HEK293 (cell line): ENCODE results near the gene RPL13A.
"Not testable (repeated sequence)": the region's sequence is repeated elsewhere in the genome, so short reads cannot be mapped to it uniquely, and the experiment has no call there.

Source experiments
- CTCF ChIA-PET: fragments of 350-600 bp; formaldehyde crosslinking; extraction: SDS; loops from one replicate; lab custom pipeline; 2021; ENCODE audit warnings: antibody characterized with exemption; lab: Yijun Ruan, JAX
- POLR2A ChIA-PET: fragments of 300-600 bp; formaldehyde crosslinking; extraction: SDS; loops from one replicate; lab custom pipeline; 2020; ENCODE audit warnings: antibody characterized with exemption, inconsistent platforms; lab: Yijun Ruan, JAX
- H3K27ac ChIP-seq: fragments of 200-500 bp; sonication (Bioruptor generic); 2 replicates; pipeline ENCODE4 v1.5.1; 2014; ENCODE audit warnings: low read depth, low read length, control low read depth, inconsistent platforms; ENCODE audit errors: extremely low read depth
- H3K36me3 ChIP-seq, 2 experiments: fragments of 200-500 bp in 1 of 2; sonication (Bioruptor generic) in 1 of 2; 1 replicate in 1 of 2; 2 replicates in 1 of 2; pipeline ENCODE4 v1.5.1; 2014 to 2017; ENCODE audit warnings: inconsistent platforms in 2 of 2, low read length in 2 of 2; ENCODE audit not compliant: control insufficient read depth in 2 of 2, insufficient read depth in 1 of 2
- H3K4me1 ChIP-seq: fragments of 200-500 bp; sonication (Bioruptor generic); 2 replicates; pipeline ENCODE4 v1.5.1; 2014; ENCODE audit warnings: mild to moderate bottlenecking, low read length, inconsistent platforms; ENCODE audit not compliant: control insufficient read depth, insufficient read depth
- H3K4me3 ChIP-seq: 2 replicates; pipeline ENCODE4 v1.5.1; 2011; ENCODE audit warnings: low read depth, mild to moderate bottlenecking, control low read depth, low read length, moderate library complexity
- H3K9me3 ChIP-seq: fragments of 200-500 bp; sonication (Bioruptor generic); 2 replicates; pipeline ENCODE4 v1.5.1; 2014; ENCODE audit warnings: low read depth, low read length, inconsistent platforms; ENCODE audit not compliant: control insufficient read depth, insufficient read depth
- CTCF ChIP-seq: fragments of 450-650 bp; formaldehyde crosslinking; IDR thresholded peaks from 2 replicates; pipeline ENCODE4 v1.5.1; 2016; ENCODE audit warnings: missing biosample characterization, missing genetic modification characterization
- HOXD13 ChIP-seq: sonication (generic); formaldehyde crosslinking; IDR thresholded peaks from 2 replicates; pipeline ENCODE4 v1.8.0; 2022; ENCODE audit warnings: missing genetic modification reagents, borderline replicate concordance
- IKZF3 ChIP-seq: fragments of 450-650 bp; IDR thresholded peaks from 2 replicates; pipeline ENCODE4 v1.5.0; 2018; ENCODE audit warnings: missing biosample characterization, mild to moderate bottlenecking, missing genetic modification characterization, moderate library complexity
- KLF17 ChIP-seq: fragments of 450-650 bp; formaldehyde crosslinking; IDR thresholded peaks from 2 replicates; pipeline ENCODE4 v1.5.1; 2016; ENCODE audit warnings: missing biosample characterization, missing genetic modification characterization
- MEIS1 ChIP-seq: sonication (generic); formaldehyde crosslinking; IDR thresholded peaks from 2 replicates; pipeline ENCODE4 v1.8.1; 2022; ENCODE audit warnings: missing genetic modification reagents, mild to moderate bottlenecking, borderline replicate concordance
- RBAK ChIP-seq: fragments of 450-650 bp; formaldehyde crosslinking; IDR thresholded peaks from 2 replicates; pipeline ENCODE4 v1.5.1; 2016; ENCODE audit warnings: missing biosample characterization, missing genetic modification characterization
- SCRT2 ChIP-seq: fragments of 450-650 bp; formaldehyde crosslinking; IDR thresholded peaks from 2 replicates; pipeline ENCODE4 v1.5.1; 2016; ENCODE audit warnings: missing biosample characterization, missing genetic modification characterization
- ZBTB7A ChIP-seq: fragments of 450-650 bp; formaldehyde crosslinking; IDR thresholded peaks from 2 replicates; pipeline ENCODE4 v1.5.1; 2016; ENCODE audit warnings: low read depth, missing biosample characterization, missing genetic modification characterization
- ZNF10 ChIP-seq: fragments of 450-650 bp; formaldehyde crosslinking; IDR thresholded peaks from 2 replicates; pipeline ENCODE4 v1.5.1; 2017; ENCODE audit warnings: missing biosample characterization, missing genetic modification characterization
- ZNF184 ChIP-seq: fragments of 450-650 bp; IDR thresholded peaks from 2 replicates; pipeline ENCODE4 v1.5.1; 2018; ENCODE audit warnings: missing biosample characterization, mild to moderate bottlenecking, missing genetic modification characterization
- ZNF223 ChIP-seq: fragments of 450-650 bp; formaldehyde crosslinking; IDR thresholded peaks from 2 replicates; pipeline ENCODE4 v1.5.1; 2016; ENCODE audit warnings: missing biosample characterization, missing genetic modification characterization
- ZNF366 ChIP-seq: fragments of 450-650 bp; formaldehyde crosslinking; conservative IDR thresholded peaks from 2 replicates; pipeline ENCODE4 v1.5.1; 2016; ENCODE audit warnings: missing biosample characterization, missing genetic modification characterization
- ZNF548 ChIP-seq: fragments of 450-650 bp; formaldehyde crosslinking; IDR thresholded peaks from 2 replicates; pipeline ENCODE4 v1.5.1; 2016; ENCODE audit warnings: missing biosample characterization, missing genetic modification characterization
- ZNF555 ChIP-seq: fragments of 450-650 bp; formaldehyde crosslinking; conservative IDR thresholded peaks from 2 replicates; pipeline ENCODE4 v1.5.1; 2017; ENCODE audit warnings: missing biosample characterization, mild to moderate bottlenecking, missing genetic modification characterization, inconsistent platforms
- TF ChIP-seq, protein P1 (sequence below): fragments of 450-650 bp; formaldehyde crosslinking; IDR thresholded peaks from 2 replicates; pipeline ENCODE4 v1.5.1; 2016; ENCODE audit warnings: missing biosample characterization, missing genetic modification characterization

The RPL13A gene

GRCh38 chr19:49443366-49444099 lies 43.9 kb upstream of the RPL13A start (continued):
- no peak for TF ChIP-seq RBAK (tag by site-specific recombination)
- TF ChIP-seq ZNF184 (tag by site-specific recombination), result no peak
- TF ChIP-seq HOXD13, result no peak
- peak; percentile 60; the same call in 1 of the 2 replicates for TF ChIP-seq KLF17 (tag by site-specific recombination)

DNA sequence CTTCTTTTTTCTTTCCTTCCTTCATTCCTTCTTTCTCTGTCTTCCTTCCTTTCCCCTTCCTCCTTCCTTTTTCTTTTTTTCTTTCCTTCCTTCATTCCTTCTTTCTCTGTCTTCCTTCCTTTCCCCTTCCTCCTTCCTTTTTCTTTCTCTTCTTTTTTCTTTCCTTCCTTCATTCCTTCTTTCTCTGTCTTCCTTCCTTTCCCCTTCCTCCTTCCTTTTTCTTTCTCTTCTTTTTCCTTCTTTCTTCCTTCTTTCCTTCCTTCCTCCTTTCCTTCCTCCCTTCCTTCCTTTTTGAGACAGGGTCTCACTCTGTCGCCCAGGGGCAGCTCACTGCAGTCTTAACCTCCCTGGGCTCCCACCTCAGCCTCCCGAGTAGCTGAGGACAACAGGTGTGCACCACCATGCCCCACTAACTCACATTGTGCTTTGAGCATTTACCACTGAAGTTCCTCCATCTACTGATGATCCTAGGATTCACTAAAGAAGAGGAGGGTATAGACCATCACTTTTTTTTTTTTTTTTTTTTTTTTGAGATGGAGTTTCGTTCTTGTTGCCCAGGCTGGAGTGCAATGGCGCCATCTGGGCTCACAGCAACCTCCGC lies 43.2 kb upstream of the RPL13A start:
- POLR2A ChIA-PET, result interaction anchor here (0.6 to 2.1 kb wide), 7 partner anchors 32 to 724 kb away, joined by 3 to 8 read pairs (median 5); no protein-coding TSS in a partner anchor
- TF ChIP-seq SCRT2, result peak; percentile 29; the same call in 1 of the 2 replicates
- peak; percentile 92 for TF ChIP-seq ZNF366
- TF ChIP-seq ZNF10, result peak; percentile 33; the same call in 1 of the 2 replicates
- peaks cover 10 to 30% of the 10 kb centered on the region in 2 experiments for H3K36me3 ChIP-seq
- not testable (repeated sequence) for H3K9me3 ChIP-seq, H3K4me3 ChIP-seq, H3K27ac ChIP-seq, H3K4me1 ChIP-seq
- CTCF ChIA-PET, result interaction anchor here (0.6 to 3.2 kb wide), 14 partner anchors 8 to 1491 kb away, joined by 3 to 28 read pairs (median 4); no protein-coding TSS in a partner anchor

DNA sequence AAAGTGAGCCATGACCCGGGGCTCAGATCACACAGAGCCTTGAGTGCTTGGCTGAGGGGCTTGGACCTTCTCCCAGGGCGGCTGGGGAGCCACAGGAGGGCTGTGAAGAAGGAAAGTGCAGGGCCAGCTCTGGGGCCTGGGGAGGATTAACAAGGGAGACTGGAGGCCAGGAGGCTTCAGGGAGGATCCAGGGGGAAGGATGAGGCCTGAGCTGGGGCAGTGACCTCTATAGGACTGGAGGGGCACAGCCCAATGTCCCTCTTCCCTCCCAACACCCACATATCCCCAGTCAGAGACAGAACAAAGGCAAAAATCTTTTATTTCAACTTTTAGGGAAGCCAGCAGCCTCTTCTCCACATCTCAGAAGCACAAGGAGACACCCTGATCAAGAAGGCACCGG lies 41.4 kb upstream of the RPL13A start:
- Histone ChIP-seq H3K4me1 (peaks cover 7% of the 10 kb centered on the region), H3K4me3 (no peak overlapping the region), H3K27ac (no peak overlapping the region), H3K9me3 (no peaks in the 10 kb centered on the region), H3K36me3 (peaks cover 17 to 45% of the 10 kb centered on the region in 2 experiments)
- ChIA-PET POLR2A (interaction anchor here (0.6 to 2.1 kb wide), 4 partner anchors 33 to 83 kb away, joined by 3 to 5 read pairs (median 4); partner anchors contain the start of gene DKKL1), CTCF (interaction anchor here (0.7 to 3.2 kb wide), 6 partner anchors 25 to 207 kb away, joined by 3 to 28 read pairs (median 6); no protein-coding TSS in a partner anchor)
- TF ChIP-seq ZNF10 (no peak), CTCF (tag by site-specific recombination) (peak; percentile 10; the same call in 1 of the 2 replicates), ZBTB7A (tag by site-specific recombination) (no peak), ZNF555 (no peak), ZNF223 (tag by site-specific recombination) (no peak), IKZF3 (no peak), MEIS1 (CRISPR knock-in tag) (no peak), ZNF548 (tag by site-specific recombination) (no peak)
- TF ChIP-seq, protein P1, sequence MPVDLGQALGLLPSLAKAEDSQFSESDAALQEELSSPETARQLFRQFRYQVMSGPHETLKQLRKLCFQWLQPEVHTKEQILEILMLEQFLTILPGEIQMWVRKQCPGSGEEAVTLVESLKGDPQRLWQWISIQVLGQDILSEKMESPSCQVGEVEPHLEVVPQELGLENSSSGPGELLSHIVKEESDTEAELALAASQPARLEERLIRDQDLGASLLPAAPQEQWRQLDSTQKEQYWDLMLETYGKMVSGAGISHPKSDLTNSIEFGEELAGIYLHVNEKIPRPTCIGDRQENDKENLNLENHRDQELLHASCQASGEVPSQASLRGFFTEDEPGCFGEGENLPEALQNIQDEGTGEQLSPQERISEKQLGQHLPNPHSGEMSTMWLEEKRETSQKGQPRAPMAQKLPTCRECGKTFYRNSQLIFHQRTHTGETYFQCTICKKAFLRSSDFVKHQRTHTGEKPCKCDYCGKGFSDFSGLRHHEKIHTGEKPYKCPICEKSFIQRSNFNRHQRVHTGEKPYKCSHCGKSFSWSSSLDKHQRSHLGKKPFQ (tag by site-specific recombination), result no peak
